CD4-positive, alpha-beta T cell (primary cell): ENCODE data around the gene PCID2. TPM values are rescaled to one million over a fixed set of nuclear protein-coding genes. Genes with fewer than 3 reads are reported as not detected.
"Not testable (repeated sequence)": the region's sequence is repeated elsewhere in the genome, so short reads cannot be mapped to it uniquely, and the experiment has no call there.

Source experiments
- ATAC-seq: fragments of 200-7000 bp; cut with Tn5 transposase; one replicate; pipeline ENCODE4 v1.10.0; 2022; ENCODE audit warnings: mild to moderate bottlenecking; ENCODE audit not compliant: poor library complexity
- CTCF ChIA-PET: fragments of 350-600 bp; sonication (Branson Sonifier 250); formaldehyde crosslinking; loops from one replicate; lab custom pipeline; 2021; ENCODE audit warnings: antibody characterized with exemption, inconsistent platforms; lab: Charles Lee
- POLR2A ChIA-PET: fragments of 350-600 bp; sonication (Branson Sonifier 250); formaldehyde crosslinking; loops from one replicate; lab custom pipeline; 2021; ENCODE audit warnings: antibody characterized with exemption, inconsistent platforms; lab: Charles Lee
- DNase-seq, 14 experiments: peaks; one replicate each; pipeline ENCODE4 v3.0.0-alpha.2; 2013 to 2020; ENCODE audit warnings: mixed read lengths in 2 of 14
- H3K27ac ChIP-seq, 2 donors: one replicate each; pipeline versions ENCODE4 v1.5.1 to v1.7.0; 2013; ENCODE audit warnings: low read length in 2 of 2, low read depth in 1 of 2, mild to moderate bottlenecking in 1 of 2
- H3K27me3 ChIP-seq, 2 experiments: 1 replicate in 1 of 2; 2 replicates in 1 of 2; pipeline versions ENCODE4 v1.6.1 to v1.7.0; 2013; ENCODE audit warnings: low read length in 2 of 2, control low read depth in 1 of 2, mild to moderate bottlenecking in 1 of 2, moderate library complexity in 1 of 2; ENCODE audit not compliant: insufficient read depth in 2 of 2, control insufficient read depth in 1 of 2
- H3K36me3 ChIP-seq: one replicate; pipeline ENCODE4 v1.6.1; 2013; ENCODE audit warnings: low read length, control low read depth; ENCODE audit not compliant: insufficient read depth
- H3K4me1 ChIP-seq: one replicate; pipeline ENCODE4 v1.6.1; 2013; ENCODE audit warnings: low read length, control low read depth; ENCODE audit not compliant: insufficient read depth
- H3K4me3 ChIP-seq: one replicate; pipeline ENCODE4 v1.5.1; 2013; ENCODE audit warnings: mild to moderate bottlenecking, low read length, moderate library complexity
- H3K9me3 ChIP-seq, 2 experiments: 1 replicate in 1 of 2; 2 replicates in 1 of 2; pipeline versions ENCODE4 v1.6.1 to v1.7.0; 2013; ENCODE audit warnings: low read length in 2 of 2, mild to moderate bottlenecking in 2 of 2, control low read depth in 1 of 2, moderate library complexity in 1 of 2; ENCODE audit not compliant: control insufficient read depth in 1 of 2, insufficient read depth in 1 of 2
- H3K27ac Mint-ChIP-seq: one replicate; pipeline ENCODE4 v1.8.0; 2020; ENCODE audit warnings: mixed read lengths
- H3K27me3 Mint-ChIP-seq: one replicate; pipeline ENCODE4 v1.8.0; 2021; ENCODE audit warnings: mixed read lengths
- H3K36me3 Mint-ChIP-seq: one replicate; pipeline ENCODE4 v1.8.0; 2021; ENCODE audit warnings: low read depth, mixed read lengths
- H3K4me1 Mint-ChIP-seq: one replicate; pipeline ENCODE4 v1.8.0; 2021; ENCODE audit warnings: low read depth, mixed read lengths
- H3K4me3 Mint-ChIP-seq: one replicate; pipeline ENCODE4 v1.8.0; 2020; ENCODE audit warnings: mild to moderate bottlenecking, mixed read lengths
- H3K9me3 Mint-ChIP-seq: one replicate; pipeline ENCODE4 v1.8.0; 2020; ENCODE audit warnings: mixed read lengths
- CTCF ChIP-seq: fragments of 200-600 bp; IDR thresholded peaks from one replicate; pipeline ENCODE4 v1.8.0; 2022; ENCODE audit warnings: antibody characterized with exemption, mild to moderate bottlenecking
- intact Hi-C, 2 experiments: fragments of 100-400 bp; cut with DNase I in 1 of 2; cut with micrococcal nuclease in 1 of 2; formaldehyde crosslinking; loops; one replicate each; pipeline versions ENCODE4 v1.15.1 to v1.9.0; 2023 to 2025; cut with DNase I, micrococcal nuclease
- total RNA-seq, 174 experiments: library from RNA in 2 of 174; stranded (reverse) in 2 of 174; gene quantifications; one replicate each; pipeline ENCODE4 v1.2.3 and lab custom pipeline; 2021 to 2026

PCID2 gene
- total RNA-seq, 2 experiments from 2014 or later: 33.6 to 33.7 TPM

GRCh38 chr13:113245849-113246796 is 37.7 kb upstream of the PCID2 start:
- H3K27ac Mint-ChIP-seq: no peak overlapping the region
- no peak for TF ChIP-seq CTCF
- H3K4me3 ChIP-seq: no peak overlapping the region
- DNase-seq (no peak), ATAC-seq (no peak)
- no peak overlapping the region for H3K4me3 Mint-ChIP-seq
- H3K27me3 ChIP-seq: no peaks in the 10 kb centered on the region
- H3K9me3 Mint-ChIP-seq: no peaks in the 10 kb centered on the region
- ChIA-PET POLR2A (no interaction called here), CTCF (no interaction called here)
- no peaks in the 10 kb centered on the region for H3K9me3 ChIP-seq
- H3K36me3 ChIP-seq: peaks cover 92% of the 10 kb centered on the region
- no peaks in the 10 kb centered on the region for H3K27me3 Mint-ChIP-seq
- intact Hi-C loops: no loop called here
- no peaks in the 10 kb centered on the region for H3K4me1 ChIP-seq
- H3K36me3 Mint-ChIP-seq: peaks cover 97% of the 10 kb centered on the region
- H3K4me1 Mint-ChIP-seq: no peaks in the 10 kb centered on the region
- H3K27ac ChIP-seq: no peak overlapping the region

- ChIA-PET POLR2A (no interaction called here), CTCF (no interaction called here)
- H3K9me3 Mint-ChIP-seq: no peaks in the 10 kb centered on the region
Measured at GRCh38 chr13:113243847-113244246, 35.4 kb upstream of the PCID2 start.

DNA sequence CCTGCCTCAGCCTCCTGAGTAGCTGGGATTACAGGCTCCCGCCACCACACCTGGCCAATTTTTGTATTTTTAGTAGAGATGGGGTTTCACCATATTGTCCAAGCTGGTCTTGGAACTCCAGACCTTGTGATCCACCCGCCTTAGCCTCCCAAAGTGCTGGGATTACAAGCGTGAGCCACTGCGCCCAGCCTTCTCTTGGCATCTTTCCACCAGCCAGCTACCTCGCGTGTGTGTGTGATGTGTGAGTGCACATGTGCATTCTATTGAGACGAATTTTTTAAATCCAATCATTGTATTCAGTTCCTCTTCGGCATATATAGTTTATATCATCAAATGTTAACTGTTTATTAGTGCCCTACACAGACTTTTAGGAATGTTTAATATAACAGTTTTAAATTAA is 33.2 kb upstream of the PCID2 start:
- CTCF ChIA-PET, POLR2A ChIA-PET: not testable (repeated sequence)

More at GRCh38 chr13:113243847-113244246, 35.4 kb upstream of the PCID2 start:
- Histone ChIP-seq H3K27me3 (no peaks in the 10 kb centered on the region), H3K4me3 (no peak overlapping the region), H3K9me3 (no peaks in the 10 kb centered on the region), H3K36me3 (peaks cover 92% of the 10 kb centered on the region), H3K27ac (no peak overlapping the region), H3K4me1 (no peaks in the 10 kb centered on the region)
- intact Hi-C loops: no loop called here
- Mint-ChIP-seq H3K27ac (no peak overlapping the region), H3K36me3 (peaks cover 99% of the 10 kb centered on the region), H3K4me1 (no peaks in the 10 kb centered on the region), H3K4me3 (no peak overlapping the region), H3K27me3 (no peaks in the 10 kb centered on the region)
- no peak for TF ChIP-seq CTCF
- no peak for ATAC-seq
- no peak for DNase-seq

More for the DNA sequence above, 33.2 kb upstream of the PCID2 start:
- H3K27ac ChIP-seq, H3K27me3 Mint-ChIP-seq, H3K9me3 Mint-ChIP-seq, H3K9me3 ChIP-seq, H3K27me3 ChIP-seq, H3K4me1 Mint-ChIP-seq, H3K27ac Mint-ChIP-seq, H3K4me1 ChIP-seq, H3K4me3 Mint-ChIP-seq, DNase-seq, intact Hi-C loops, ATAC-seq, H3K4me3 ChIP-seq: not testable (repeated sequence)
- peaks cover 88% of the 10 kb centered on the region for H3K36me3 ChIP-seq
- H3K36me3 Mint-ChIP-seq: peaks cover 91% of the 10 kb centered on the region
